Mammary epithelial cell (primary cell): Measurements from ENCODE around the gene SCAPER.
"Not testable (repeated sequence)": the region's sequence is repeated elsewhere in the genome, so short reads cannot be mapped to it uniquely, and the experiment has no call there.

Experiments used
- CTCF ChIP-seq, 2 donors: IDR thresholded peaks in 1 of 2; conservative IDR thresholded peaks in 1 of 2; 2 replicates each; pipeline ENCODE4 v1.5.1; 2011 to 2012; ENCODE audit warnings: inconsistent platforms in 2 of 2, low read length in 2 of 2, mild to moderate bottlenecking in 2 of 2, control low read depth in 1 of 2, low read depth in 1 of 2; ENCODE audit not compliant: insufficient read depth in 1 of 2; ENCODE audit errors: extremely low read depth in 1 of 2
- EZH2 ChIP-seq: IDR thresholded peaks from 2 replicates; pipeline ENCODE4 v1.6.1; 2012; ENCODE audit warnings: low read length, inconsistent platforms, borderline replicate concordance

GRCh38 chr15:76313175-76313567 lies 592.0 kb downstream of the SCAPER start:
- TF ChIP-seq CTCF (conservative IDR thresholded peaks at IDR 0.05 in 1 of 2, IDR thresholded peaks at IDR 0.05 in 1 of 2; ENCODE audit: extremely low read depth in 1 of 2, insufficient read depth in 1 of 2, low read depth in 1 of 2, low read length in 2 of 2); EZH2: not testable (repeated sequence)
